CD14-positive monocyte (primary cell): ENCODE measurements around the gene WEE1. TPM values are rescaled to one million over a fixed set of nuclear protein-coding genes. Genes with fewer than 3 reads are reported as not detected.
A peak's percentile ranks its signal among the peaks of the same experiment; 100 is the strongest.

Source experiments
- DNase-seq, 3 donors: peaks; one replicate each; pipeline ENCODE4 v3.0.0-alpha.2; 2011 to 2022
- H2AFZ ChIP-seq: 2 replicates; pipeline ENCODE4 v1.6.0; 2012; ENCODE audit warnings: mild to moderate bottlenecking, low read depth, low read length, inconsistent platforms; ENCODE audit not compliant: insufficient read depth, poor library complexity, severe bottlenecking
- H3K27ac ChIP-seq, 2 donors: 1 replicate in 1 of 2; 2 replicates in 1 of 2; pipeline ENCODE4 v1.5.1; 2012 to 2013; ENCODE audit warnings: low read length in 2 of 2, control low read depth in 1 of 2, inconsistent platforms in 1 of 2, low read depth in 1 of 2, mild to moderate bottlenecking in 1 of 2
- H3K27me3 ChIP-seq, 2 donors: one replicate each; pipeline versions ENCODE4 v1.6.0 to v1.6.1; 2011 to 2013; ENCODE audit warnings: low read length in 2 of 2; ENCODE audit not compliant: control insufficient read depth in 2 of 2, insufficient read depth in 2 of 2
- H3K36me3 ChIP-seq, 2 donors: replicated peaks in 1 of 2; 1 replicate in 1 of 2; 2 replicates in 1 of 2; pipeline versions ENCODE4 v1.5.1 to v1.6.1; 2012 to 2013; ENCODE audit warnings: low read length in 2 of 2, control low read depth in 1 of 2, inconsistent platforms in 1 of 2, mild to moderate bottlenecking in 1 of 2; ENCODE audit not compliant: insufficient read depth in 2 of 2, control insufficient read depth in 1 of 2
- H3K4me1 ChIP-seq, 2 donors: 1 replicate in 1 of 2; 2 replicates in 1 of 2; pipeline versions ENCODE4 v1.5.1 to v1.6.1; 2012 to 2013; ENCODE audit warnings: low read length in 2 of 2, control low read depth in 1 of 2, inconsistent platforms in 1 of 2, mild to moderate bottlenecking in 1 of 2, moderate library complexity in 1 of 2; ENCODE audit not compliant: insufficient read depth in 2 of 2, control insufficient read depth in 1 of 2
- H3K4me2 ChIP-seq: replicated peaks from 2 replicates; pipeline ENCODE3; 2012; ENCODE audit warnings: low read length, moderate library complexity, mild to moderate bottlenecking; ENCODE audit not compliant: poor library complexity, severe bottlenecking; ENCODE audit errors: extremely low read depth
- H3K4me3 ChIP-seq, 3 experiments: fragments of 200-600 bp in 1 of 3; sonication (generic) in 1 of 3; replicated peaks in 1 of 3; 1 replicate in 2 of 3; 2 replicates in 1 of 3; pipeline ENCODE4 v1.5.1; 2011 to 2013; ENCODE audit warnings: low read length in 3 of 3, mild to moderate bottlenecking in 3 of 3, control low read depth in 2 of 3, low read depth in 2 of 3, inconsistent platforms in 1 of 3, moderate library complexity in 1 of 3
- H3K79me2 ChIP-seq: 2 replicates; pipeline ENCODE4 v1.6.0; 2012; ENCODE audit warnings: mild to moderate bottlenecking, control low read depth, inconsistent platforms, low read length, moderate library complexity; ENCODE audit not compliant: insufficient read depth
- H3K9ac ChIP-seq: 2 replicates; pipeline ENCODE4 v1.6.0; 2017; ENCODE audit warnings: low read length, mild to moderate bottlenecking; ENCODE audit not compliant: insufficient read depth, poor library complexity, severe bottlenecking
- H3K9me3 ChIP-seq, 2 donors: replicated peaks in 1 of 2; 1 replicate in 1 of 2; 2 replicates in 1 of 2; pipeline versions ENCODE4 v1.5.1 to v1.6.1; 2012 to 2013; ENCODE audit warnings: low read length in 2 of 2, control low read depth in 1 of 2; ENCODE audit not compliant: control insufficient read depth in 1 of 2, insufficient read depth in 1 of 2
- H4K20me1 ChIP-seq: 2 replicates; pipeline ENCODE4 v1.6.0; 2012; ENCODE audit warnings: mild to moderate bottlenecking, low read length, control low read depth, moderate library complexity; ENCODE audit not compliant: insufficient read depth
- H3K27ac Mint-ChIP-seq, 7 donors: one replicate each; pipeline ENCODE4 v1.8.0; 2020; ENCODE audit warnings: mild to moderate bottlenecking in 7 of 7, mixed read lengths in 7 of 7, moderate library complexity in 6 of 7, inconsistent platforms in 2 of 7
- H3K27me3 Mint-ChIP-seq, 3 donors: one replicate each; pipeline ENCODE4 v1.8.0; 2021 to 2022; ENCODE audit warnings: low read depth in 3 of 3, mild to moderate bottlenecking in 3 of 3, mixed read lengths in 3 of 3, moderate library complexity in 3 of 3, inconsistent platforms in 1 of 3
- H3K36me3 Mint-ChIP-seq, 2 donors: one replicate each; pipeline ENCODE4 v1.8.0; 2020; ENCODE audit warnings: mixed read lengths in 2 of 2, inconsistent platforms in 1 of 2, mild to moderate bottlenecking in 1 of 2
- H3K4me1 Mint-ChIP-seq: one replicate; pipeline ENCODE4 v1.8.0; 2020; ENCODE audit warnings: mild to moderate bottlenecking, mixed read lengths
- H3K4me3 Mint-ChIP-seq, 2 donors: one replicate each; pipeline ENCODE4 v1.8.0; 2020; ENCODE audit warnings: mild to moderate bottlenecking in 2 of 2, mixed read lengths in 2 of 2, moderate library complexity in 1 of 2
- H3K9me3 Mint-ChIP-seq, 7 donors: one replicate each; pipeline ENCODE4 v1.8.0; 2020 to 2022; ENCODE audit warnings: mixed read lengths in 7 of 7, mild to moderate bottlenecking in 6 of 7, moderate library complexity in 6 of 7, inconsistent platforms in 2 of 7
- WGBS: methylation state at CpG from one replicate; pipeline ENCODE4 v1.1.5; 2013; ENCODE audit warnings: missing lambda C conversion rate; ENCODE audit not compliant: insufficient coverage; 5-methylcytosine and 5-hydroxymethylcytosine counted together
- intact Hi-C, 2 donors: fragments of 100-400 bp; cut with micrococcal nuclease; formaldehyde crosslinking; loops; one replicate each; pipeline versions ENCODE4 v1.15.0 to v1.15.1; 2023
- polyA plus RNA-seq, 3 donors: library from polyadenylated mRNA; depleted of rRNA in 1 of 3; unstranded in 2 of 3; stranded (reverse) in 1 of 3; fragments of 300-500 nt in 2 of 3; fragments of >200 nt in 1 of 3; fragmentation: Illumina TruSeq in 2 of 3; gene quantifications; 1 replicate in 2 of 3; 2 replicates in 1 of 3; pipeline ENCODE4 v1.2.3, GENCODE V29; 2012 to 2021
- TF ChIP-seq, protein P1 (sequence below): fragments of 200-600 bp; IDR thresholded peaks from one replicate; pipeline ENCODE4 v1.8.0; 2022; ENCODE audit warnings: antibody characterized with exemption, mild to moderate bottlenecking

Gene WEE1
- polyA plus RNA-seq, 3 donors: 0.05 to 0.41 (median 0.22) TPM

- WGBS: under 1% methylated on average over 122 of the region's 122 CpGs
- H3K4me1 Mint-ChIP-seq: peaks cover 37% of the 10 kb centered on the region
- no peak overlapping the region for H3K27ac ChIP-seq
- intact Hi-C loops: loop anchor here in 1 of 2 donors (2.0 to 10.0 kb wide), 4 partner anchors 37 to 181 kb away; partner anchors contain the start of gene SWAP70
- peak overlapping the region; percentile 66 for H3K9ac ChIP-seq
- H3K27me3 ChIP-seq: no peaks in the 10 kb centered on the region
- H3K4me2 ChIP-seq: peak overlapping the region; percentile 85
- H3K4me3 Mint-ChIP-seq: peak overlapping the region; percentile 97 to 98
- H3K9me3 Mint-ChIP-seq: no peaks in the 10 kb centered on the region
- H3K79me2 ChIP-seq: peaks cover 50% of the 10 kb centered on the region
- no peaks in the 10 kb centered on the region for H3K36me3 ChIP-seq
- peak overlapping the region in 1 of 7 donors; percentile 60 for H3K27ac Mint-ChIP-seq
- H3K4me1 ChIP-seq: peaks cover 10 to 27% of the 10 kb centered on the region in 2 donors
- no peaks in the 10 kb centered on the region for H4K20me1 ChIP-seq
- H3K36me3 Mint-ChIP-seq: peaks cover 0 to 1% of the 10 kb centered on the region in 2 donors
- peak overlapping the region; percentile 74 to 93 (median 78) for H3K4me3 ChIP-seq
- H3K27me3 Mint-ChIP-seq: peaks cover 0 to 3% (median 0%) of the 10 kb centered on the region in 3 donors
- H2AFZ ChIP-seq: peak overlapping the region; percentile 83
- TF ChIP-seq, protein P1, sequence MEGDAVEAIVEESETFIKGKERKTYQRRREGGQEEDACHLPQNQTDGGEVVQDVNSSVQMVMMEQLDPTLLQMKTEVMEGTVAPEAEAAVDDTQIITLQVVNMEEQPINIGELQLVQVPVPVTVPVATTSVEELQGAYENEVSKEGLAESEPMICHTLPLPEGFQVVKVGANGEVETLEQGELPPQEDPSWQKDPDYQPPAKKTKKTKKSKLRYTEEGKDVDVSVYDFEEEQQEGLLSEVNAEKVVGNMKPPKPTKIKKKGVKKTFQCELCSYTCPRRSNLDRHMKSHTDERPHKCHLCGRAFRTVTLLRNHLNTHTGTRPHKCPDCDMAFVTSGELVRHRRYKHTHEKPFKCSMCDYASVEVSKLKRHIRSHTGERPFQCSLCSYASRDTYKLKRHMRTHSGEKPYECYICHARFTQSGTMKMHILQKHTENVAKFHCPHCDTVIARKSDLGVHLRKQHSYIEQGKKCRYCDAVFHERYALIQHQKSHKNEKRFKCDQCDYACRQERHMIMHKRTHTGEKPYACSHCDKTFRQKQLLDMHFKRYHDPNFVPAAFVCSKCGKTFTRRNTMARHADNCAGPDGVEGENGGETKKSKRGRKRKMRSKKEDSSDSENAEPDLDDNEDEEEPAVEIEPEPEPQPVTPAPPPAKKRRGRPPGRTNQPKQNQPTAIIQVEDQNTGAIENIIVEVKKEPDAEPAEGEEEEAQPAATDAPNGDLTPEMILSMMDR: no peak
- peak in 1 of 3 donors; percentile 13 for DNase-seq
- H3K9me3 ChIP-seq: no peaks in the 10 kb centered on the region
Observed at GRCh38 chr11:9573775-9574621, 528 bp downstream of the WEE1 start.

DNA sequence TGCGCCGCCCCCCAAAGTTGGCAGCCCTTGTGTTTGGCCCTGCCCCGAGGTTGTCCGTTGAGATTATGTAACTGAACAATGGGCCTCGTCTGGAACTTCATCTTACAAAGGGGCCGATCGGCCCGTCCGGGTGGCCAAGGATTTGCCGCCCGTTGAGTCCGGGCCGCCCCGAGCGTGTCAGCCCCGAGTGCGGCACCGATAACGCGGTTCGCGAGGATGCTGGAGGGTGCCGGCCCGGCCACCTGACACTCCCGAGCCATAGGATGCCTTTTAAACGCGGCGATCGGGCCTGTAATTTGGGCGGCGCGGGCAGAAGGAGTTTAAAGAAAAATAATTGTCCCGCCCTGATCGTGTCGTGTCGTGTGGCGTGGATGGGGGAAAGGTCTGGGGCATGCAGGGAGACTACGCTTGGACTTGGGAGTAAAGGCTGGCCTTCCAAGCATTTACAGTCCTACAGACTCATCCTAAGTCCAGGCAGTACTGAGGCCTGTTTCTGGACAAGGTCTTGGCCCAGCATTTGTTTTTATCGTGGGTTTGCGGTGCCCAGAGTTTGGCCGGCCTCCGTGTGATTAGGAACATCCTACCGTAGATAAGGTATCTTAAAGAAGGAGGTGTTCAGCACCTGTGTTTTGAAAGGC, 1.3 kb downstream of the WEE1 start:
- TF ChIP-seq, protein P1: no peak
- intact Hi-C loops: loop anchor here in 1 of 2 donors (2.0 to 10.0 kb wide), 4 partner anchors 37 to 180 kb away; partner anchors contain the start of gene SWAP70
- Histone ChIP-seq H2AFZ (peak overlapping the region; percentile 83), H3K27me3 (no peaks in the 10 kb centered on the region), H3K9ac (peak overlapping the region; percentile 66), H3K4me3 (peak overlapping the region; percentile 74 to 93 (median 78)), H3K9me3 (no peaks in the 10 kb centered on the region), H4K20me1 (no peaks in the 10 kb centered on the region), H3K27ac (peak overlapping the region in 1 of 2 donors; percentile 0), H3K4me1 (peaks cover 10 to 27% of the 10 kb centered on the region in 2 donors), H3K79me2 (peaks cover 58% of the 10 kb centered on the region), H3K36me3 (no peaks in the 10 kb centered on the region), H3K4me2 (peak overlapping the region; percentile 85)
- Mint-ChIP-seq H3K4me3 (peak overlapping the region; percentile 97 to 98), H3K27ac (peak overlapping the region in 6 of 7 donors; percentile 20 to 79 (median 66)), H3K9me3 (no peaks in the 10 kb centered on the region), H3K4me1 (peaks cover 33% of the 10 kb centered on the region), H3K27me3 (peaks cover 0 to 3% (median 0%) of the 10 kb centered on the region in 3 donors), H3K36me3 (peaks cover 1 to 3% of the 10 kb centered on the region in 2 donors)
- peak in 1 of 3 donors; percentile 8 for DNase-seq
- WGBS: 0% methylated on average over 31 of the region's 43 CpGs
